GM12878 (cell line): ENCODE results near the gene MOB2. TPM values are rescaled to one million over a fixed set of nuclear protein-coding genes. Genes with fewer than 3 reads are reported as not detected.

Experiments
- ATAC-seq: fragments of 200-7000 bp; cut with Tn5 transposase; 3 replicates; pipeline ENCODE4 v1.9.1; 2020; ENCODE audit warnings: mild to moderate bottlenecking, moderate library complexity
- BruUV-seq: library from RNA; stranded (reverse); fragments of 400-500 nt; replicated peaks from 2 replicates; lab custom pipeline; 2021; lab: Mats Ljungman, UMichigan
- CTCF ChIA-PET: fragments of 300-600 bp; sonication (Branson Sonifier 250); formaldehyde crosslinking; extraction: SDS; loops from one replicate; lab custom pipeline; 2021; ENCODE audit warnings: inconsistent platforms; lab: Yijun Ruan, JAX
- POLR2A ChIA-PET: fragments of 350-600 bp; formaldehyde crosslinking; extraction: SDS; loops from one replicate; lab custom pipeline; 2021; ENCODE audit warnings: inconsistent platforms; lab: Charles Lee
- RAD21 ChIA-PET: fragments of 300-600 bp; sonication (Branson Sonifier 250); formaldehyde crosslinking; loops from one replicate; lab custom pipeline; 2023; ENCODE audit warnings: antibody characterized with exemption; ENCODE audit not compliant: unreplicated experiment; lab: Charles Lee
- SMC1A ChIA-PET: fragments of 300-600 bp; sonication (Branson Sonifier 250); formaldehyde crosslinking; loops from one replicate; lab custom pipeline; 2023; ENCODE audit not compliant: unreplicated experiment, uncharacterized antibody; lab: Charles Lee
- DNase-seq: peaks from one replicate; pipeline ENCODE4 v3.0.0-alpha.2; 2011; ENCODE audit warnings: low read depth, low spot score
- FAIRE-seq: peaks from 3 replicates; lab custom pipeline; 2011; peaks lifted over from hg19 to GRCh38; lab: Jason Lieb, UNC
- H2AFZ ChIP-seq: 2 replicates; pipeline ENCODE4 v1.6.0; 2011; ENCODE audit warnings: low read depth, low read length, control low read depth; ENCODE audit not compliant: control insufficient read depth
- H3K27ac ChIP-seq: 2 replicates; pipeline ENCODE4 v1.5.1; 2011; ENCODE audit warnings: control low read depth; ENCODE audit not compliant: control insufficient read depth, insufficient read depth
- H3K27me3 ChIP-seq, 2 experiments: replicated peaks in 1 of 2; 2 replicates each; pipeline versions ENCODE4 v1.6.0 to v1.6.1; 2011; ENCODE audit warnings: low read length in 1 of 2; ENCODE audit not compliant: control insufficient read depth in 2 of 2, insufficient read depth in 2 of 2
- H3K36me3 ChIP-seq, 2 experiments: 2 replicates each; pipeline ENCODE4 v1.5.1; 2011; ENCODE audit warnings: low read length in 1 of 2; ENCODE audit not compliant: control insufficient read depth in 2 of 2, insufficient read depth in 2 of 2
- H3K4me1 ChIP-seq: 2 replicates; pipeline ENCODE4 v1.6.1; 2011; ENCODE audit warnings: mild to moderate bottlenecking, low read length, moderate library complexity, mixed read lengths; ENCODE audit not compliant: control insufficient read depth, insufficient read depth
- H3K4me2 ChIP-seq: 2 replicates; pipeline ENCODE4 v1.6.0; 2011; ENCODE audit warnings: control low read depth; ENCODE audit not compliant: control insufficient read depth, insufficient read depth
- H3K4me3 ChIP-seq: fragments of 200-600 bp; sonication (generic); 2 replicates; pipeline ENCODE4 v1.5.1; 2016
- H3K79me2 ChIP-seq: 2 replicates; pipeline ENCODE4 v1.6.0; 2011; ENCODE audit warnings: low read length; ENCODE audit not compliant: control insufficient read depth, insufficient read depth
- H3K9ac ChIP-seq: 2 replicates; pipeline ENCODE4 v1.8.0; 2011; ENCODE audit warnings: low read length, control low read depth, mixed read lengths; ENCODE audit not compliant: control insufficient read depth, insufficient read depth
- H3K9me3 ChIP-seq: replicated peaks from 3 replicates; pipeline ENCODE4 v1.5.1; 2011; ENCODE audit warnings: mild to moderate bottlenecking, low read length; ENCODE audit not compliant: control insufficient read depth, insufficient read depth
- H4K20me1 ChIP-seq: 2 replicates; pipeline ENCODE4 v1.6.0; 2011; ENCODE audit not compliant: control insufficient read depth, insufficient read depth
- ATF2 ChIP-seq: IDR thresholded peaks from 2 replicates; pipeline ENCODE4 v1.6.1; 2012; ENCODE audit warnings: low read length, inconsistent platforms
- BCL11A ChIP-seq: IDR thresholded peaks from 2 replicates; pipeline ENCODE4 v1.6.1; 2011; ENCODE audit warnings: low read depth, low read length
- CBX5 ChIP-seq: sonication (generic); IDR thresholded peaks from 2 replicates; pipeline ENCODE4 v1.6.1; 2016; ENCODE audit warnings: low read depth, moderate library complexity, mild to moderate bottlenecking, inconsistent platforms
- CREM ChIP-seq: IDR thresholded peaks from 2 replicates; pipeline ENCODE4 v1.6.1; 2014; ENCODE audit warnings: antibody characterized with exemption, low read depth
- EZH2 ChIP-seq: IDR thresholded peaks from 2 replicates; pipeline ENCODE4 v1.6.1; 2012; ENCODE audit warnings: low read depth, mild to moderate bottlenecking, control low read depth, inconsistent platforms, low read length, borderline replicate concordance; ENCODE audit not compliant: control insufficient read depth
- HCFC1 ChIP-seq: fragments of 150-350 bp; IDR thresholded peaks from 2 replicates; pipeline ENCODE4 v1.6.1; 2014; ENCODE audit warnings: low read length
- LARP7 ChIP-seq: fragments of 450-650 bp; IDR thresholded peaks from 2 replicates; pipeline ENCODE4 v1.6.1; 2017; ENCODE audit warnings: mild to moderate bottlenecking
- MXI1 ChIP-seq: fragments of 150-350 bp; IDR thresholded peaks from 2 replicates; pipeline ENCODE4 v1.6.1; 2011; ENCODE audit warnings: low read depth, mild to moderate bottlenecking, inconsistent platforms, low read length, improper control_type of control experiment
- NBN ChIP-seq: fragments of 450-650 bp; IDR thresholded peaks from 2 replicates; pipeline ENCODE4 v1.6.1; 2016
- NFYB ChIP-seq: IDR thresholded peaks from 2 replicates; pipeline ENCODE4 v1.6.1; 2011; ENCODE audit warnings: low read depth, mild to moderate bottlenecking, low read length, improper control_type of control experiment, moderate library complexity; ENCODE audit not compliant: insufficient read depth
- PKNOX1 ChIP-seq: fragments of 450-650 bp; IDR thresholded peaks from 2 replicates; pipeline ENCODE4 v1.6.1; 2016; ENCODE audit warnings: mild to moderate bottlenecking
- POLR2AphosphoS5 ChIP-seq: IDR thresholded peaks from 2 replicates; pipeline ENCODE4 v1.6.1; 2011; ENCODE audit warnings: mild to moderate bottlenecking, low read length, inconsistent platforms
- SMAD5 ChIP-seq: IDR thresholded peaks from 2 replicates; pipeline ENCODE4 v1.6.1; 2016; ENCODE audit warnings: antibody characterized with exemption, low read depth
- TAF1 ChIP-seq: IDR thresholded peaks from 2 replicates; pipeline ENCODE4 v1.6.1; 2011; ENCODE audit warnings: mild to moderate bottlenecking, low read depth, low read length, borderline replicate concordance
- ZNF622 ChIP-seq: fragments of 450-650 bp; IDR thresholded peaks from 2 replicates; pipeline ENCODE4 v1.6.1; 2017; ENCODE audit warnings: mild to moderate bottlenecking, inconsistent platforms
- WGBS: methylation state at CpG from one replicate; pipeline ENCODE4 v1.1.6; 2016; ENCODE audit warnings: low lambda C conversion rate; ENCODE audit not compliant: insufficient replicate concordance, insufficient coverage; ENCODE audit errors: missing lambda C conversion rate; 5-methylcytosine and 5-hydroxymethylcytosine counted together
- in situ Hi-C: fragments of 300-500 bp; cut with MboI; formaldehyde crosslinking; loops from 9 replicates; pipeline ENCODE4 v1.14.3; 2018; ENCODE audit warnings: mixed read lengths
- intact Hi-C: fragments of 100-400 bp; cut with micrococcal nuclease; formaldehyde crosslinking; loops from one replicate; pipeline ENCODE4 v1.14.2; 2022; ENCODE audit not compliant: unreplicated experiment
- polyA plus RNA-seq, 11 experiments: library from polyadenylated mRNA; depleted of rRNA in 4 of 11; unstranded in 6 of 11; stranded (reverse) in 5 of 11; fragments of >200 nt; fragmentation: Nextera tagmentation in 4 of 11; fragmentation: Illumina TruSeq in 1 of 11; extraction: Ambion mirVana in 4 of 11; extraction: Trizol in 1 of 11; gene quantifications; 1 replicate in 1 of 11; 2 replicates in 10 of 11; pipeline versions ENCODE4 v1.2.1 to v1.2.3, GENCODE V29; 2011 to 2016; ENCODE audit warnings: inconsistent platforms in 2 of 11, missing spikeins in 2 of 11, low read depth in 1 of 11
- total RNA-seq, 4 experiments: library from RNA; depleted of rRNA in 3 of 4; stranded (reverse); fragments of >200 nt in 3 of 4; fragmentation: Illumina TruSeq in 1 of 4; extraction: Trizol in 1 of 4; gene quantifications; 2 replicates each; pipeline versions ENCODE4 v1.2.1 to v1.2.3, GENCODE V29; 2013 to 2021

MOB2 gene
- total and polyA plus RNA-seq, 10 of the 15 experiments (the other 5 are each of a cell fraction or from before 2014, with no cell fraction given), result 0.10 to 34.6 (median 15.5) TPM

- TF ChIP-seq SMAD5, result no peak
- TF ChIP-seq NFYB, result no peak
- TF ChIP-seq ZNF622, result no peak
Measured at GRCh38 chr11:1442807-1443366, 43.7 kb downstream of the MOB2 start (continued).

GRCh38 chr11:1442163-1442562 is 44.4 kb downstream of the MOB2 start:
- SMC1A ChIA-PET, result no interaction called here
- Histone ChIP-seq H3K79me2 (no peaks in the 10 kb centered on the region), H2AFZ (no peak overlapping the region), H3K9me3 (no peaks in the 10 kb centered on the region), H3K27me3 (no peaks in the 10 kb centered on the region), H3K36me3 (no peaks in the 10 kb centered on the region), H3K9ac (no peak overlapping the region), H4K20me1 (no peaks in the 10 kb centered on the region), H3K4me2 (no peak overlapping the region), H3K27ac (no peak overlapping the region), H3K4me1 (no peaks in the 10 kb centered on the region), H3K4me3 (no peak overlapping the region)
- RAD21 ChIA-PET, result no interaction called here
- DNase-seq (no peak), ATAC-seq (no peak), FAIRE-seq (no peak)
- POLR2A ChIA-PET, result no interaction called here
- intact Hi-C loops, result no loop called here
- 41% methylated on average over 9 of the region's 9 CpGs for WGBS
- CTCF ChIA-PET, result no interaction called here
- in situ Hi-C loops, result no loop called here
- no TSS peak for BruUV-seq
- TF ChIP-seq CBX5 (no peak), POLR2AphosphoS5 (no peak), NFYB (peak; percentile 37; the same call in 1 of the 2 replicates), ATF2 (peak; percentile 64), EZH2 (no peak), MXI1 (no peak), CREM (no peak), LARP7 (no peak), NBN (no peak), ZNF622 (no peak), HCFC1 (no peak), BCL11A (no peak), PKNOX1 (peak; percentile 49), TAF1 (no peak)
